OCI-LY3 (cell line): ENCODE measurements around the gene SNCG.

Experiments used
- H2AFZ ChIP-seq: fragments of 200-600, 300-600 bp; shearing (Covaris generic); 2 replicates; pipeline ENCODE4 v1.6.0; 2014; ENCODE audit warnings: antibody characterized with exemption, low read depth, low read length
- H3K27ac ChIP-seq: fragments of 200-600, 300-600 bp; sonication (generic); 2 replicates; pipeline ENCODE4 v1.5.1; 2014; ENCODE audit warnings: mild to moderate bottlenecking, low read length, moderate library complexity, mixed read lengths
- H3K27me3 ChIP-seq: fragments of 200-600, 300-600 bp; sonication (generic); 2 replicates; pipeline ENCODE4 v1.6.1; 2014; ENCODE audit warnings: low read depth, low read length, mixed read lengths
- H3K36me3 ChIP-seq: fragments of 200-600, 300-600 bp; sonication (generic); replicated peaks from 2 replicates; pipeline ENCODE3; 2014; ENCODE audit warnings: low read depth, low read length, mixed read lengths
- H3K4me1 ChIP-seq: fragments of 300-600, 200-600 bp; sonication (generic); 2 replicates; pipeline ENCODE4 v1.6.1; 2014; ENCODE audit warnings: low read length, mixed read lengths
- H3K4me2 ChIP-seq: fragments of 200-600, 300-600 bp; sonication (generic); 2 replicates; pipeline ENCODE4 v1.6.1; 2014; ENCODE audit warnings: low read length, mixed read lengths
- H3K4me3 ChIP-seq: fragments of 300-600, 200-600 bp; sonication (generic); 2 replicates; pipeline ENCODE4 v1.5.1; 2014; ENCODE audit warnings: antibody characterized with exemption, mild to moderate bottlenecking, low read length, moderate library complexity
- H3K79me2 ChIP-seq: fragments of 300-600, 200-600 bp; shearing (Covaris generic); 2 replicates; pipeline ENCODE4 v1.6.1; 2014; ENCODE audit warnings: mild to moderate bottlenecking, low read length, mixed read lengths
- H3K9ac ChIP-seq: fragments of 300-600, 200-600 bp; shearing (Covaris generic); 2 replicates; pipeline ENCODE4 v1.6.0; 2014; ENCODE audit warnings: mild to moderate bottlenecking, low read length, moderate library complexity
- H3K9me3 ChIP-seq: fragments of 200-600, 300-600 bp; shearing (Covaris generic); 2 replicates; pipeline ENCODE4 v1.6.1; 2014; ENCODE audit warnings: low read length, mixed read lengths; ENCODE audit not compliant: insufficient read depth
- H4K20me1 ChIP-seq: fragments of 200-600, 300-600 bp; sonication (generic); 2 replicates; pipeline ENCODE4 v1.6.1; 2016; ENCODE audit warnings: low read length, mixed read lengths; ENCODE audit not compliant: insufficient read depth
- CTCF ChIP-seq: fragments of 200-600, 300-600 bp; sonication (generic); IDR thresholded peaks from 2 replicates; pipeline ENCODE4 v1.5.1; 2014; ENCODE audit warnings: antibody characterized with exemption, low read length, low read depth
- EZH2phosphoT487 ChIP-seq: fragments of 200-600 bp; shearing (Covaris generic); IDR thresholded peaks from 2 replicates; pipeline ENCODE4 v1.6.1; 2018; ENCODE audit warnings: antibody characterized with exemption, mixed run types, low read depth

Gene SNCG

DNA sequence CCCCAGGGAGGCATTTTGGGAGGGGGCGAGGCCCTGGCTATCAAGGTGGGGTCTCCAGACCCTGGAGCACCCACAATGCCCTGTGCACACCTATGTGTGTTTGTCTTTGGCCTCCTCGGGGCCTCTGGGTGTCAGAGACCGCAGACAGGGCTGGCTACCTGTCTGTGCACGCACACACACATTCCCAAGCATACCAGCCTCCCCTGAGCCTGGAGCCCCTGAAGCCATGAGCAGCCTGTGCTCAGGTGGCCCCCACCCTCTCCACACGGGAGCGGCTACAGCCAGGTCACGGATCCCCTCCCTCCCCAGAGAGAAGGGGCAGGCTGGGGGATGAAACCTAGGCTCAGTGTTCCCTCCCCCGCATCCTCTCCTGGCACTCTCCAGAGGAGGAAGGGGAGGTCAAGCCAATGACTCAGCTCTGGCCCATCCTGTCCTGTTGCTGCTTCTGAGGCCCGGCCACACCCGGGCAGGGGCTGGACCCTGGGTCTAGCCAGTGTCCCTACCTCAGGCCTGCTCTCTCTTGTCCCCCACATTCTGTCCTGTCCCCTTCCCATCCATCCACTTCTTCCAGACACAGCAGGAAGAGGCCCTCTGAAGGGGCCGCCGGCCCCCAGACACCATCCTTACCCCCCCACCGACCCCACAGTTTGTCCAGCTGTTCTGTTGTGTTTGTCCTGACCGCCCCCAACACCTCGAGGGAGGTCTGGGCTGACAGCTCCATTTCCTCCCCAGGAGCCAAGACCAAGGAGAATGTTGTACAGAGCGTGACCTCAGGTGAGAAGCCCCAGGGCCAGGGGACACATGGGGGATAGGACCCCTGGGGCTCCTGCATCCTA is 720 bp downstream of the SNCG start:
- no peak overlapping the region for H3K4me3 ChIP-seq
- no peaks in the 10 kb centered on the region for H3K27me3 ChIP-seq
- no peaks in the 10 kb centered on the region for H3K9me3 ChIP-seq
- no peak overlapping the region for H3K27ac ChIP-seq
- peaks cover 20% of the 10 kb centered on the region for H3K79me2 ChIP-seq
- H3K36me3 ChIP-seq: peaks cover 6% of the 10 kb centered on the region
- H3K4me2 ChIP-seq: no peak overlapping the region
- no peak overlapping the region for H3K9ac ChIP-seq
- H3K4me1 ChIP-seq: peaks cover 51% of the 10 kb centered on the region
- no peak overlapping the region for H2AFZ ChIP-seq
- H4K20me1 ChIP-seq: no peaks in the 10 kb centered on the region
- TF ChIP-seq EZH2phosphoT487: no peak

GRCh38 chr10:86959737-86960002 is 1.3 kb downstream of the SNCG start:
- H3K36me3 ChIP-seq: peaks cover 9% of the 10 kb centered on the region
- H3K27ac ChIP-seq: no peak overlapping the region
- no peak overlapping the region for H2AFZ ChIP-seq

DNA sequence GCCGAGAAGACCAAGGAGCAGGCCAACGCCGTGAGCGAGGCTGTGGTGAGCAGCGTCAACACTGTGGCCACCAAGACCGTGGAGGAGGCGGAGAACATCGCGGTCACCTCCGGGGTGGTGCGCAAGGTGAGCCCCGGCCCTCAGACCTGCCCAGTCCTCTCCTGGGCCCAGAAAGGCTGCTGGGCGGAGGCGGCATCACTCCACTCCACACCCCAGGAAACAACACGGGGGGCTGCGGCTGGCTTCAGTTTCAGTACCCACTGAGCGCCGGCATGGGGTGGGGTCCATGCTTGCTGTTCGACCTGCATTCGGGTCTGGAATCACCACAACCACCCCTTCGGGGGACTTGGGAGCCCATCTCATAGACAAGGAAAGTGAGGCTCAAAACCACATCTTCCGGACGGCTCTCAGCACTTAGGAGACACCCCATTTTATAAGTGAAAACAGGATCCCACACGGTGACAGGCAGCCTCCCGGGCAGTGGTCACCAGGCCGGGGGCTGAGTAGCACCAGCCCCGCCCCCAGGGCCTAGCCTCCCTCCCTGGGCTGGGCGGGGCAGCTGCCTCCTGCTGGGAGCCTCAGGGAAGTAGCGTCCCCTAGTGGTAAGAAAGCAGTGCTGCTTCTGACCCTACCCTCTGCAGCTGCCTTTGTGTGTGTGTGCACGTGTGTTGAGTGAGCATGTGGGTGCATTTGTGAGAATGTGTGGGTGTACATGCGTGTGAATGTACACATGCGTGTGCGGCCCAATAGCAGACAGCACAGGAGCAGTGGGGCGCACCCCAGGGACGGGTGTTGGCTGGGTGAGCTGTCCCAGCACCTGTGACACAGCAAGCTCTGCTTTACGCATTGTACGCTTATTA is 1.8 kb downstream of the SNCG start:
- Histone ChIP-seq H3K4me2 (peak overlapping the region; percentile 40), H3K79me2 (peaks cover 30% of the 10 kb centered on the region), H3K4me3 (no peak overlapping the region), H3K4me1 (peaks cover 62% of the 10 kb centered on the region), H4K20me1 (no peaks in the 10 kb centered on the region), H3K27ac (peak overlapping the region; percentile 100), H3K9me3 (no peaks in the 10 kb centered on the region), H3K27me3 (no peaks in the 10 kb centered on the region), H3K9ac (peak overlapping the region; percentile 100; the same call in 1 of the 2 replicates), H2AFZ (no peak overlapping the region), H3K36me3 (peaks cover 14% of the 10 kb centered on the region)
- TF ChIP-seq CTCF (peak; percentile 83), EZH2phosphoT487 (no peak)

More at GRCh38 chr10:86959737-86960002, 1.3 kb downstream of the SNCG start:
- H3K9me3 ChIP-seq: no peaks in the 10 kb centered on the region
- no peak for TF ChIP-seq EZH2phosphoT487
- TF ChIP-seq CTCF: no peak
- peaks cover 57% of the 10 kb centered on the region for H3K4me1 ChIP-seq
- no peak overlapping the region for H3K9ac ChIP-seq
- no peaks in the 10 kb centered on the region for H4K20me1 ChIP-seq
- no peaks in the 10 kb centered on the region for H3K27me3 ChIP-seq
- peaks cover 26% of the 10 kb centered on the region for H3K79me2 ChIP-seq
- no peak overlapping the region for H3K4me2 ChIP-seq
- no peak overlapping the region for H3K4me3 ChIP-seq

- Histone ChIP-seq H3K4me1 (peaks cover 69% of the 10 kb centered on the region), H3K36me3 (peaks cover 14% of the 10 kb centered on the region), H3K4me3 (no peak overlapping the region), H3K27me3 (no peaks in the 10 kb centered on the region), H3K27ac (peak overlapping the region; percentile 100), H3K9ac (peak overlapping the region; percentile 100; the same call in 1 of the 2 replicates), H3K79me2 (peaks cover 30% of the 10 kb centered on the region), H2AFZ (no peak overlapping the region), H3K9me3 (no peaks in the 10 kb centered on the region), H3K4me2 (peak overlapping the region; percentile 40), H4K20me1 (no peaks in the 10 kb centered on the region)
- TF ChIP-seq EZH2phosphoT487 (no peak), CTCF (no peak)
Observed at GRCh38 chr10:86960863-86961434, 2.5 kb downstream of the SNCG start.
